HEK293 (cell line): ENCODE measurements around the gene FXN.

Experiments used
- CTCF ChIA-PET: fragments of 350-600 bp; formaldehyde crosslinking; extraction: SDS; loops from one replicate; lab custom pipeline; 2021; ENCODE audit warnings: antibody characterized with exemption; lab: Yijun Ruan, JAX
- POLR2A ChIA-PET: fragments of 300-600 bp; formaldehyde crosslinking; extraction: SDS; loops from one replicate; lab custom pipeline; 2020; ENCODE audit warnings: antibody characterized with exemption, inconsistent platforms; lab: Yijun Ruan, JAX
- H3K27ac ChIP-seq: fragments of 200-500 bp; sonication (Bioruptor generic); 2 replicates; pipeline ENCODE4 v1.5.1; 2014; ENCODE audit warnings: low read depth, low read length, control low read depth, inconsistent platforms; ENCODE audit errors: extremely low read depth
- H3K36me3 ChIP-seq, 2 experiments: fragments of 200-500 bp in 1 of 2; sonication (Bioruptor generic) in 1 of 2; 1 replicate in 1 of 2; 2 replicates in 1 of 2; pipeline ENCODE4 v1.5.1; 2014 to 2017; ENCODE audit warnings: inconsistent platforms in 2 of 2, low read length in 2 of 2; ENCODE audit not compliant: control insufficient read depth in 2 of 2, insufficient read depth in 1 of 2
- H3K4me1 ChIP-seq: fragments of 200-500 bp; sonication (Bioruptor generic); 2 replicates; pipeline ENCODE4 v1.5.1; 2014; ENCODE audit warnings: mild to moderate bottlenecking, low read length, inconsistent platforms; ENCODE audit not compliant: control insufficient read depth, insufficient read depth
- H3K4me3 ChIP-seq: 2 replicates; pipeline ENCODE4 v1.5.1; 2011; ENCODE audit warnings: low read depth, mild to moderate bottlenecking, control low read depth, low read length, moderate library complexity
- H3K9me3 ChIP-seq: fragments of 200-500 bp; sonication (Bioruptor generic); 2 replicates; pipeline ENCODE4 v1.5.1; 2014; ENCODE audit warnings: low read depth, low read length, inconsistent platforms; ENCODE audit not compliant: control insufficient read depth, insufficient read depth
- GLI2 ChIP-seq: fragments of 450-650 bp; formaldehyde crosslinking; IDR thresholded peaks from 2 replicates; pipeline ENCODE4; 2017; ENCODE audit warnings: missing biosample characterization, missing genetic modification characterization, low read depth, borderline replicate concordance
- GLIS2 ChIP-seq: fragments of 450-650 bp; formaldehyde crosslinking; IDR thresholded peaks from 2 replicates; pipeline ENCODE4 v1.5.1; 2016; ENCODE audit warnings: missing biosample characterization, missing genetic modification characterization
- HOXA7 ChIP-seq: sonication (generic); formaldehyde crosslinking; IDR thresholded peaks from 2 replicates; pipeline ENCODE4 v1.8.1; 2022; ENCODE audit warnings: missing genetic modification reagents, borderline replicate concordance
- KLF16 ChIP-seq: fragments of 450-650 bp; formaldehyde crosslinking; IDR thresholded peaks from 2 replicates; pipeline ENCODE4 v1.5.1; 2017; ENCODE audit warnings: missing biosample characterization, missing genetic modification characterization
- MEIS1 ChIP-seq: sonication (generic); formaldehyde crosslinking; IDR thresholded peaks from 2 replicates; pipeline ENCODE4 v1.8.1; 2022; ENCODE audit warnings: missing genetic modification reagents, mild to moderate bottlenecking, borderline replicate concordance
- MZF1 ChIP-seq: fragments of 450-650 bp; formaldehyde crosslinking; IDR thresholded peaks from 2 replicates; pipeline ENCODE4 v1.5.1; 2017; ENCODE audit warnings: missing biosample characterization, missing genetic modification characterization, borderline replicate concordance
- ZNF133 ChIP-seq: fragments of 450-650 bp; formaldehyde crosslinking; IDR thresholded peaks from 2 replicates; pipeline ENCODE4 v1.5.1; 2016; ENCODE audit warnings: missing biosample characterization, missing genetic modification characterization
- ZNF174 ChIP-seq: fragments of 450-650 bp; formaldehyde crosslinking; IDR thresholded peaks from 2 replicates; pipeline ENCODE4 v1.5.0; 2017; ENCODE audit warnings: missing biosample characterization, mild to moderate bottlenecking, missing genetic modification characterization
- ZNF223 ChIP-seq: fragments of 450-650 bp; formaldehyde crosslinking; IDR thresholded peaks from 2 replicates; pipeline ENCODE4 v1.5.1; 2016; ENCODE audit warnings: missing biosample characterization, missing genetic modification characterization
- ZNF274 ChIP-seq, 2 experiments: fragments of 200-500 bp in 1 of 2; fragments of 450-650 bp in 1 of 2; sonication (Bioruptor generic) in 1 of 2; formaldehyde crosslinking in 1 of 2; IDR thresholded peaks; 2 replicates each; pipeline versions ENCODE4 v1.5.1 to v1.6.1; 2014 to 2016; ENCODE audit warnings: borderline replicate concordance in 1 of 2, inconsistent platforms in 1 of 2, low read length in 1 of 2, missing biosample characterization in 1 of 2, missing genetic modification characterization in 1 of 2
- ZNF292 ChIP-seq: fragments of 450-650 bp; formaldehyde crosslinking; IDR thresholded peaks from 2 replicates; pipeline ENCODE4 v1.5.1; 2016; ENCODE audit warnings: low read depth, missing biosample characterization, missing genetic modification characterization, borderline replicate concordance
- ZNF391 ChIP-seq: fragments of 450-650 bp; formaldehyde crosslinking; IDR thresholded peaks from 2 replicates; pipeline ENCODE4 v1.5.1; 2016; ENCODE audit warnings: low read depth, missing biosample characterization, missing genetic modification characterization, borderline replicate concordance
- ZNF426 ChIP-seq: fragments of 450-650 bp; formaldehyde crosslinking; IDR thresholded peaks from 2 replicates; pipeline ENCODE4 v1.5.1; 2017; ENCODE audit warnings: missing biosample characterization, missing genetic modification characterization, mild to moderate bottlenecking, inconsistent platforms, moderate library complexity
- ZNF585B ChIP-seq: fragments of 450-650 bp; formaldehyde crosslinking; IDR thresholded peaks from 2 replicates; pipeline ENCODE4 v1.5.1; 2016; ENCODE audit warnings: missing biosample characterization, missing genetic modification characterization
- ZNF621 ChIP-seq: fragments of 450-650 bp; formaldehyde crosslinking; IDR thresholded peaks from 2 replicates; pipeline ENCODE4 v1.5.1; 2017; ENCODE audit warnings: missing biosample characterization, missing genetic modification characterization
- ZNF843 ChIP-seq: fragments of 450-650 bp; formaldehyde crosslinking; IDR thresholded peaks from 2 replicates; pipeline ENCODE4 v1.5.1; 2016; ENCODE audit warnings: missing biosample characterization, missing genetic modification characterization
- ZSCAN30 ChIP-seq: fragments of 450-650 bp; IDR thresholded peaks from 2 replicates; pipeline ENCODE4 v1.5.1; 2018; ENCODE audit warnings: missing biosample characterization, mild to moderate bottlenecking, missing genetic modification characterization, moderate library complexity
- TF ChIP-seq, protein P1 (sequence below): fragments of 450-650 bp; formaldehyde crosslinking; IDR thresholded peaks from 2 replicates; pipeline ENCODE4 v1.5.1; 2016; ENCODE audit warnings: missing biosample characterization, missing genetic modification characterization
- TF ChIP-seq, protein P2 (sequence below): fragments of 450-650 bp; formaldehyde crosslinking; IDR thresholded peaks from 2 replicates; pipeline ENCODE4 v1.5.1; 2016; ENCODE audit warnings: missing biosample characterization, missing genetic modification characterization
- TF ChIP-seq, protein P3 (sequence below): fragments of 450-650 bp; formaldehyde crosslinking; conservative IDR thresholded peaks from 2 replicates; pipeline ENCODE4 v1.5.1; 2016; ENCODE audit warnings: low read depth, missing biosample characterization, missing genetic modification characterization

FXN gene

DNA sequence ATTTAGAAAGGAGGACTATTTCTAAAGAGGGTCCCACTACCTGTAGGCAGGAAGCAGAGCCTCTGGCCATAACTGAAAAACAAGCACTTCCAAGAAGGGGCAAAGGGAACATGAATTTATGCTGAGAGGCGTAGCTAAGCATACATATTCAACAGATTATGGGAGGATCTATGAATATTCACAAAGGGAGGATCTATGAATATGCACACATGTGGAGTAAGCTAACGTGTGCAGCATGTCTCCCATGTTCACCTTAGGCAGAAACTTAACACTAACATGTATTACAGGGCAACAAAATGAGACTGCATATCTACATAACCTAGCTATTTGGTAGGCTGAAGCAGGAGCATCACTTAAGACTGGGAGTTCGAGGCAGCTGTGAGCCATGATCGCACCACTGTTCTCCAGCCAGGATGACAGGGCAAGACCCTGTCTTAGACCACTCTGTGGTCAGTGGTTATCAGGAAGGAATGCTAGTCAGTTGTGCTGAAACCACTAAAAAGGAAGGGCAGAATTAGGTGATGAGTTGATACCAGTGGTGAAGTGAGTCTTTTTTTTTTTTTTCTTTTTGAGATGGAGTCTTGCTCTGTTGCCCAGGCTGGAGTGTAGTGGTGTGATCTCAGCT lies 20.8 kb downstream of the FXN start (continued):
- TF ChIP-seq ZNF223 (no peak), GLIS2 (tag by site-specific recombination) (no peak)

DNA sequence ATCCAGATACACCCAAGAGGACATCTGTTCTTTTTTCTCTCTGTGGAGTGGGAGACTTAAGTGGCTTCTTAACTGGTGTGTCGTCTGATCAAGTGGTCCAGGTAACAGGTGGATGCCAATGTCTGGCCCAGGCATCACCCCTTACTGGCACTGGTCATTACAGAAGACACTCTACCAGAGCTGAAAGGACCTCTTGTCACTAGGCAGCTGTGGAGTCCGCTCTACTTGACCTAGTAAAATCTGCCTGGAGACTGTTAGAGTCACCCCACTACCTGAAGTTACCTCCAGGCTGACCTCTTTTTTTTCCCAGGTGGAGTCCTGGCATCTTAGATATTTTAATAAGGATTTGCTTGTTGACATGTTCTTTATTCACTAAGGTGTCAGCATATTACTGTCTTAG lies 22.5 kb downstream of the FXN start:
- POLR2A ChIA-PET: no interaction called here
- TF ChIP-seq, protein P1, sequence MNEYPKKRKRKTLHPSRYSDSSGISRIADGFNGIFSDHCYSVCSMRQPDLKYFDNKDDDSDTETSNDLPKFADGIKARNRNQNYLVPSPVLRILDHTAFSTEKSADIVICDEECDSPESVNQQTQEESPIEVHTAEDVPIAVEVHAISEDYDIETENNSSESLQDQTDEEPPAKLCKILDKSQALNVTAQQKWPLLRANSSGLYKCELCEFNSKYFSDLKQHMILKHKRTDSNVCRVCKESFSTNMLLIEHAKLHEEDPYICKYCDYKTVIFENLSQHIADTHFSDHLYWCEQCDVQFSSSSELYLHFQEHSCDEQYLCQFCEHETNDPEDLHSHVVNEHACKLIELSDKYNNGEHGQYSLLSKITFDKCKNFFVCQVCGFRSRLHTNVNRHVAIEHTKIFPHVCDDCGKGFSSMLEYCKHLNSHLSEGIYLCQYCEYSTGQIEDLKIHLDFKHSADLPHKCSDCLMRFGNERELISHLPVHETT (tag by site-specific recombination): no peak
- no peak for TF ChIP-seq MEIS1 (CRISPR knock-in tag)
- TF ChIP-seq ZNF585B (tag by site-specific recombination): no peak
- TF ChIP-seq KLF16 (tag by site-specific recombination): no peak

DNA sequence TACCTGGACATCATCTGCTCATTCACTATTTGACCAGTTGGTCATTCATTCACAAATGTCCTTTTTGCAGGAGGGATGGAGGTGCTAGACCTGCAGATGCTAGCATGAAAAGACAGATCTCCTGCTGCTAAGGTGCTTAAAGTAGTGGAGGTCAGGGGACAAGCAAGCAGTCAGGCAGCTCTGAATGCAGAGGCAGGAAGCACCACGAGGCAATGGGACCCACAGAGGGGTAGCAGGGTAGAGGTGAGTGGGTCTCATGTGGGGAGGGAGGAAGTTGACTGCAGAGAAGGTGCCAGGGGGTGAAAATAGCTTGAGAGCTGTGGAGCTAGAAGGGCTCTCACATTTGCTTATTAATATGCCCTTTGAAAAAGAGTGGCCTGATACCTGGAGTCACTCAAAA lies 25.2 kb downstream of the FXN start:
- no peak for TF ChIP-seq ZNF174
- TF ChIP-seq GLI2 (tag by site-specific recombination): no peak
- TF ChIP-seq, protein P2, sequence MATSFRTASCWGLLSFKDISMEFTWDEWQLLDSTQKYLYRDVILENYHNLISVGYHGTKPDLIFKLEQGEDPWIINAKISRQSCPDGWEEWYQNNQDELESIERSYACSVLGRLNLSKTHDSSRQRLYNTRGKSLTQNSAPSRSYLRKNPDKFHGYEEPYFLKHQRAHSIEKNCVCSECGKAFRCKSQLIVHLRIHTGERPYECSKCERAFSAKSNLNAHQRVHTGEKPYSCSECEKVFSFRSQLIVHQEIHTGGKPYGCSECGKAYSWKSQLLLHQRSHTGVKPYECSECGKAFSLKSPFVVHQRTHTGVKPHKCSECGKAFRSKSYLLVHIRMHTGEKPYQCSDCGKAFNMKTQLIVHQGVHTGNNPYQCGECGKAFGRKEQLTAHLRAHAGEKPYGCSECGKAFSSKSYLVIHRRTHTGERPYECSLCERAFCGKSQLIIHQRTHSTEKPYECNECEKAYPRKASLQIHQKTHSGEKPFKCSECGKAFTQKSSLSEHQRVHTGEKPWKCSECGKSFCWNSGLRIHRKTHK (tag by site-specific recombination): no peak
- TF ChIP-seq ZSCAN30 (tag by site-specific recombination): no peak
- TF ChIP-seq ZNF843 (tag by site-specific recombination): no peak
- no peak for TF ChIP-seq ZNF133 (tag by site-specific recombination)
- TF ChIP-seq, protein P1 (tag by site-specific recombination): no peak
- no peak for TF ChIP-seq HOXA7 (CRISPR knock-in tag)
- no peak for TF ChIP-seq ZNF391 (tag by site-specific recombination)
- no peak for TF ChIP-seq ZNF621
- no peak for TF ChIP-seq MZF1 (tag by site-specific recombination)
- TF ChIP-seq, protein P3, sequence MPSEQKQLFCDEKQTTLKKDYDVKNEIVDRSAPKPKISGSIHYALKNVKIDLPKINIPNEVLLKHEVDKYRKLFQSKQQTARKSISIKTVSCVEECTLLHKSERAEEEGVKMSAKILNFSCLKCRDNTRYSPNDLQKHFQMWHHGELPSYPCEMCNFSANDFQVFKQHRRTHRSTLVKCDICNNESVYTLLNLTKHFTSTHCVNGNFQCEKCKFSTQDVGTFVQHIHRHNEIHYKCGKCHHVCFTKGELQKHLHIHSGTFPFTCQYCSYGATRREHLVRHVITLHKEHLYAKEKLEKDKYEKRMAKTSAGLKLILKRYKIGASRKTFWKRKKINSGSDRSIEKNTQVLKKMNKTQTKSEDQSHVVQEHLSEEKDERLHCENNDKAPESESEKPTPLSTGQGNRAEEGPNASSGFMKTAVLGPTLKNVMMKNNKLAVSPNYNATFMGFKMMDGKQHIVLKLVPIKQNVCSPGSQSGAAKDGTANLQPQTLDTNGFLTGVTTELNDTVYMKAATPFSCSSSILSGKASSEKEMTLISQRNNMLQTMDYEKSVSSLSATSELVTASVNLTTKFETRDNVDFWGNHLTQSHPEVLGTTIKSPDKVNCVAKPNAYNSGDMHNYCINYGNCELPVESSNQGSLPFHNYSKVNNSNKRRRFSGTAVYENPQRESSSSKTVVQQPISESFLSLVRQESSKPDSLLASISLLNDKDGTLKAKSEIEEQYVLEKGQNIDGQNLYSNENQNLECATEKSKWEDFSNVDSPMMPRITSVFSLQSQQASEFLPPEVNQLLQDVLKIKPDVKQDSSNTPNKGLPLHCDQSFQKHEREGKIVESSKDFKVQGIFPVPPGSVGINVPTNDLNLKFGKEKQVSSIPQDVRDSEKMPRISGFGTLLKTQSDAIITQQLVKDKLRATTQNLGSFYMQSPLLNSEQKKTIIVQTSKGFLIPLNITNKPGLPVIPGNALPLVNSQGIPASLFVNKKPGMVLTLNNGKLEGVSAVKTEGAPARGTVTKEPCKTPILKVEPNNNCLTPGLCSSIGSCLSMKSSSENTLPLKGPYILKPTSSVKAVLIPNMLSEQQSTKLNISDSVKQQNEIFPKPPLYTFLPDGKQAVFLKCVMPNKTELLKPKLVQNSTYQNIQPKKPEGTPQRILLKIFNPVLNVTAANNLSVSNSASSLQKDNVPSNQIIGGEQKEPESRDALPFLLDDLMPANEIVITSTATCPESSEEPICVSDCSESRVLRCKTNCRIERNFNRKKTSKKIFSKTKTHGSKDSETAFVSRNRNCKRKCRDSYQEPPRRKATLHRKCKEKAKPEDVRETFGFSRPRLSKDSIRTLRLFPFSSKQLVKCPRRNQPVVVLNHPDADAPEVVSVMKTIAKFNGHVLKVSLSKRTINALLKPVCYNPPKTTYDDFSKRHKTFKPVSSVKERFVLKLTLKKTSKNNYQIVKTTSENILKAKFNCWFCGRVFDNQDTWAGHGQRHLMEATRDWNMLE (tag by site-specific recombination): no peak
- no peak for TF ChIP-seq ZNF274 (IDR thresholded peaks at IDR 0.05; ENCODE audit: low read length)
- TF ChIP-seq ZNF274 (tag by site-specific recombination; IDR thresholded peaks at IDR 0.05; ENCODE audit: borderline replicate concordance): no peak
- no peak for TF ChIP-seq ZNF426 (tag by site-specific recombination)
- TF ChIP-seq ZNF292: no peak
- CTCF ChIA-PET: interaction anchor here (1.1 kb wide), 1 partner anchor 98 kb away, joined by 3 read pairs; no protein-coding TSS in a partner anchor
- Histone ChIP-seq H3K9me3 (no peaks in the 10 kb centered on the region), H3K36me3 (peaks cover 4 to 49% of the 10 kb centered on the region in 2 experiments; a peak in 2 of 3 replicates), H3K4me3 (no peak overlapping the region), H3K27ac (no peak overlapping the region), H3K4me1 (no peaks in the 10 kb centered on the region)
- POLR2A ChIA-PET: no interaction called here

More for the DNA sequence above, 22.5 kb downstream of the FXN start:
- Histone ChIP-seq H3K36me3 (peaks cover 4 to 45% of the 10 kb centered on the region in 2 experiments; a peak in 2 of 3 replicates), H3K27ac (no peak overlapping the region), H3K9me3 (no peaks in the 10 kb centered on the region), H3K4me3 (no peak overlapping the region), H3K4me1 (no peaks in the 10 kb centered on the region)
- CTCF ChIA-PET: interaction anchor here (0.9 to 13.2 kb wide), 2 partner anchors 100 to 137 kb away, joined by 4 to 209 read pairs; no protein-coding TSS in a partner anchor
